Colonic mucosa (tissue), 4 donors: ENCODE data around the gene PRKCE. TPM values are rescaled to one million over a fixed set of nuclear protein-coding genes. Genes with fewer than 3 reads are reported as not detected.

Experiments used
- DNase-seq: peaks from one replicate; pipeline ENCODE4 v3.0.0-alpha.2; 2020
- H3K27ac ChIP-seq: fragments of 200-600 bp; one replicate; pipeline ENCODE4 v1.8.0; 2021
- H3K27me3 ChIP-seq: fragments of 200-600 bp; one replicate; pipeline ENCODE4 v1.8.0; 2021
- H3K36me3 ChIP-seq: fragments of 200-600 bp; one replicate; pipeline ENCODE4 v1.8.0; 2021
- H3K4me1 ChIP-seq: fragments of 200-600 bp; one replicate; pipeline ENCODE4 v1.8.0; 2021; ENCODE audit warnings: mild to moderate bottlenecking
- H3K4me3 ChIP-seq: fragments of 200-600 bp; one replicate; pipeline ENCODE4 v1.8.0; 2021
- H3K9ac ChIP-seq, 2 donors: one replicate each; pipeline ENCODE4 v1.7.0; 2013; ENCODE audit warnings: control low read depth in 2 of 2, low read depth in 2 of 2, low read length in 2 of 2
- H3K9me3 ChIP-seq: fragments of 200-600 bp; one replicate; pipeline ENCODE4 v1.8.0; 2021
- CTCF ChIP-seq: fragments of 200-600 bp; IDR thresholded peaks from one replicate; pipeline ENCODE4 v1.8.0; 2022; ENCODE audit warnings: antibody characterized with exemption, mild to moderate bottlenecking
- intact Hi-C: fragments of 100-400 bp; cut with DNase I; formaldehyde crosslinking; loops from one replicate; pipeline ENCODE4 v1.14.1; 2022
- total RNA-seq, 2 donors: library from RNA; stranded (reverse); fragmentation: NEBNext Ultra II Directional in 1 of 2; extraction: Animal tissue kit (Norgen Biotek cat#: 25700) in 1 of 2; gene quantifications; one replicate each; pipeline ENCODE4 v1.2.1, GENCODE V29; 2021
- donor health status: healthy.
- donor health status: DM: no; HTN: no; CAD: no.
- donor health status: DM: no; HTN: no; CAD: no.

Gene PRKCE
- total RNA-seq, 2 donors from 2014 or later, result 17.5 to 25.8 TPM

DNA sequence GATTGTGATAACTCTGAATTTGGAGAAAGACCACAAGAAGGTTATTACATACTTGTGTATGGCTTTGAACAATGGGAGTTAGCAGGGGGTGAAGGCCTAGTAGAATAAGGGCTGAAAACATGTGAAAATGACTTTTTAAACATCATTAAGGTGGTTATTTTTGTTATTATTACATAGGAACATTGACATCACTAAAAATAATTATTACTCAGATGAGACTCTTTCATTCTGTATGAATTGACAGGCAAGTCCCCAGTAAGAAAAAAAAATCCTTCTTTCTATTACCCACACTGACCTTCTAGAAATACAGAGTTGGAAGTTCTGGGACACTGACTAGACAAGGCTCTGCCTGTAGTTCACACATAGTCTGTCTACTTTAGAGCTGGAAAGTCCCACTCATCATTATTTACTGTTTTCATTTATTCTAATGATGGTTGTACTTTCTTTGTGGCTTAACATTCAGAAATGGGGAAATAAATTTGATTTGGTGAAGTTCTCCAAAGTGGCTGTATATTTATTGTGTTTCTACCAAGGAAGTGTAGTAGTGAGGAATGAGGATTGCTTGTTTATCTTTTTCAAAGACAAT lies 426.1 kb downstream of the PRKCE start:
- no peak overlapping the region for H3K27ac ChIP-seq
- no peak for DNase-seq
- H3K4me1 ChIP-seq, result no peaks in the 10 kb centered on the region
- no peaks in the 10 kb centered on the region for H3K9me3 ChIP-seq
- no peaks in the 10 kb centered on the region for H3K36me3 ChIP-seq
- intact Hi-C loops, result no loop called here
- no peaks in the 10 kb centered on the region for H3K27me3 ChIP-seq
- H3K9ac ChIP-seq, result no peak overlapping the region
- H3K4me3 ChIP-seq, result no peak overlapping the region
- TF ChIP-seq CTCF, result no peak

DNA sequence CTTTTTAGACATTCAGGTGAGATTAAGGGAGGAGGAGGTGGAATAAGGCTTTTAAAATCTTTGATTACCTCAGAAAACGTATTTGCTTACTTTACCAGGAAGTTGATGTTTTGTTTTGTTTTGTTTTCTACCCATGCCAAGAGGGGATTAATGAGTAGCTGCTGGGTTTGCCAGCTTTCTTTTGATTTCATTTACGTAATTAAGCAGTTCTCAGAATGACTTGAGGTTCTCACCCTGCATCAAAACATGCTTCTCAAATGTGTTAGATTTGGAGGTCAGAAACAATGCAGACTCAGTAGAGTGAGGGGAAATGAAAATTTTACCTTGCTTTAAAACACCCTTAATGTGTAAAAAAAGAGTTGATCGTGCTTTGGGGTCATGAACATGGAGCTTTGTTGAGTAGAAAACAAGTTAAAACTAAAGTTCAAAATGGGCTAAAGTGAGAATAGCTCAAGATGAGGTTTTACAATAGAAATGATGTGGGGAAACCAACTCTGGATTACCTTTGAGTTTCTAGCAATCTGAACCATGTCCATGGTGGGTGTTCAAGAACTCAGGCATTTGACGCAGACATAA lies 428.6 kb downstream of the PRKCE start:
- Histone ChIP-seq H3K4me3 (no peak overlapping the region), H3K27ac (no peak overlapping the region), H3K9me3 (no peaks in the 10 kb centered on the region), H3K27me3 (no peaks in the 10 kb centered on the region), H3K4me1 (no peaks in the 10 kb centered on the region), H3K9ac (no peak overlapping the region), H3K36me3 (no peaks in the 10 kb centered on the region)
- no peak for DNase-seq
- intact Hi-C loops, result no loop called here
- no peak for TF ChIP-seq CTCF

DNA sequence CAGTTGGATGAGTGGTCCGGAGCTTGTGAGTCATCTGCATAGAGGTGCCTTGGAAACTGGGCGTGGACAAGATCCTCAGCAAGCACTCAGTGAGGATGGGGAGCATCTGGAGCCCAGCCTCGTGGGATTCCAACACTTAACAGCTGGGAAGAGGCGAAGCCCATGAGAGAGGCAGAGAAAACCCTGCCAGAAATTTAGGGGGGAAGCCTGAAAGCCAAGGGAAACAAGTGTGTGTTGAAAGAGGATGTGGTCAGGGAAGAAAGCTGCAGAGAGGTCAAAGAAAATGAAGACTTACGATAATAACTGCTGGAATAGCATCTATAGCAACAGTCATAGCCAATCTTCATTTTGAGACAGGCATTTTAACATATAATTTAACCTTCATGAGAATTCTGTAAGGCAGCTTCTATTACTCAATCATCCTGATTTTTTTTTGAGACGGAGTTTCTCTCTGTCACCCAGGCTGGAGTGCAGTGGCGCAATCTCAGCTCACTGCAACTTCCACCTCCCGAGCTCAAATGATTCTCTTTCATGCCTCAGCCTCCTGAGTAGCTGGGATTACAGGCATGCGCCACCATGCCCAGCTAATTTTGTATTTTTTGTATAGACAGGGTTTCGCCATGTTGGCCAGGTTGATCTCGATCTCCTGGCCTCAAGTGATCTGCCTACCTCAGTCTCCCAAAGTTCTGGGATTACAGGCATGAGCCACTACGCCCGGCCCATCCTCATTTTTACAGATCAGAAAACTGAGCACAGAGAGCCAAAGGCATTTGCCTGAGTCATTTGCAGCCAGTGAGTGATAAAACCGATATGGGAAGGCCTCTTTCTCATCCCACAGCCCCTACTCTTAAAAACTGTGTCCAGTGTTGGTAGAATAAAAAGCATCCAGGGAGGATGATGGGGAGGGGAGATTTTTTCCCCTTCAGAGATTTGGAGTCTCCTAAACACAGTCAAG lies 431.3 kb downstream of the PRKCE start:
- Histone ChIP-seq H3K9me3 (no peaks in the 10 kb centered on the region), H3K27ac (peak overlapping the region; percentile 15), H3K36me3 (no peaks in the 10 kb centered on the region), H3K4me1 (no peaks in the 10 kb centered on the region), H3K27me3 (no peaks in the 10 kb centered on the region), H3K9ac (no peak overlapping the region), H3K4me3 (no peak overlapping the region)
- no peak for TF ChIP-seq CTCF
- intact Hi-C loops, result no loop called here
- DNase-seq, result no peak

- intact Hi-C loops, result no loop called here
- Histone ChIP-seq H3K4me1 (no peaks in the 10 kb centered on the region), H3K27me3 (no peaks in the 10 kb centered on the region), H3K9me3 (no peaks in the 10 kb centered on the region), H3K4me3 (no peak overlapping the region), H3K9ac (no peak overlapping the region), H3K36me3 (no peaks in the 10 kb centered on the region), H3K27ac (no peak overlapping the region)
- no peak for TF ChIP-seq CTCF
- DNase-seq, result no peak
Measured at GRCh38 chr2:46086578-46087070, 435.1 kb downstream of the PRKCE start.

DNA sequence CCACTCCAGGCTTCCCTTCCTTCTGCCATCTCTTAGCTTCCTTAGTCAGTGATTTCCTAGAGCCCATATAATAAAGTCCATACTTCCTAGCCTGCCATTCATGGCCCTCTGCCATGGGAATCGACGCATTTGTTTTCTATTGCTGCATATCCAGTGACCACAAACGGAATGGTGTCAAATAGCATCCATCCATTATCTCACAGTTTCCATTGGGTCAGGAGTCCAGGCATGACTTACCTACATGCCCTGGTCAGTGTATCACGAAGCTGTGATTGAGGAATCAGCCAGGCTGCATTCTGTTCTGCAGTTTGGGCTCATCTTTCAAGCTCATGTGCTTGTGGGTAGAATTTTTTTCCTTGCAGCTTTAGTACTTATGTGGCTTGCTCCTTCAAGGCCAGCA lies 436.0 kb downstream of the PRKCE start:
- Histone ChIP-seq H3K9ac (no peak overlapping the region), H3K36me3 (no peaks in the 10 kb centered on the region), H3K9me3 (no peaks in the 10 kb centered on the region), H3K27me3 (no peaks in the 10 kb centered on the region), H3K4me1 (no peaks in the 10 kb centered on the region), H3K4me3 (no peak overlapping the region), H3K27ac (no peak overlapping the region)
- DNase-seq, result no peak
- no peak for TF ChIP-seq CTCF
- intact Hi-C loops, result no loop called here
